Left colon (tissue), 2 donors: ENCODE data around the gene LTB. TPM values are rescaled to one million over a fixed set of nuclear protein-coding genes. Genes with fewer than 3 reads are reported as not detected.

Experiments
- ATAC-seq: fragments of 200-7000 bp; cut with Tn5 transposase; one replicate; pipeline ENCODE4 v1.9.1; 2020; ENCODE audit warnings: mild to moderate bottlenecking, moderate library complexity
- DNase-seq, 2 donors: peaks; one replicate each; pipeline ENCODE4 v3.0.0-alpha.2; 2020
- intact Hi-C, 2 donors: fragments of 100-400 bp; cut with DNase I in 1 of 2; cut with micrococcal nuclease in 1 of 2; formaldehyde crosslinking; loops; one replicate each; pipeline versions ENCODE4 v1.11.2 to v1.14.0; 2022; cut with DNase I, micrococcal nuclease
- total RNA-seq, 2 donors: library from RNA; stranded (reverse); fragmentation: NEBNext Ultra II Directional; extraction: Animal tissue kit (Norgen Biotek cat#: 25700); gene quantifications; one replicate each; pipeline ENCODE4 v1.2.1, GENCODE V29; 2021
- donor health status: DM: no; HTN: no; CAD: no.
- donor health status: DM: yes; HTN: yes; CAD: no.

The LTB gene
- total RNA-seq, 2 donors from 2014 or later, result 0.70 to 3.0 TPM

GRCh38 chr6:31579119-31579505 lies 3.1 kb downstream of the LTB start:
- ATAC-seq (no peak), DNase-seq (no peak)
- intact Hi-C loops, result no loop called here

- DNase-seq (no peak), ATAC-seq (no peak)
- intact Hi-C loops, result no loop called here
Measured at GRCh38 chr6:31578184-31579118, 3.8 kb downstream of the LTB start.

GRCh38 chr6:31577579-31577966 lies 4.7 kb downstream of the LTB start:
- ATAC-seq (no peak), DNase-seq (no peak)
- intact Hi-C loops, result no loop called here

- ATAC-seq (no peak), DNase-seq (no peak)
- intact Hi-C loops, result no loop called here
Measured at GRCh38 chr6:31576897-31577578, 5.2 kb downstream of the LTB start.

- intact Hi-C loops, result no loop called here
- ATAC-seq (no peak), DNase-seq (no peak)
Measured at GRCh38 chr6:31575952-31576685, 6.1 kb downstream of the LTB start.

GRCh38 chr6:31575335-31575901 lies 6.8 kb downstream of the LTB start, which contains the start of gene TNF:
TSS of gene TNF (plus strand) at chr6:31575565. CDS start at chr6:31575742, 177 bp downstream.
- intact Hi-C loops, result no loop called here
- DNase-seq (peak in 1 of 2 donors; percentile 57), ATAC-seq (peak; percentile 73)

GRCh38 chr6:31574106-31575061 lies 7.8 kb downstream of the LTB start:
- intact Hi-C loops, result no loop called here
- DNase-seq, result no peak
- no peak for ATAC-seq

GRCh38 chr6:31573239-31574105 lies 8.8 kb downstream of the LTB start:
- ATAC-seq (no peak), DNase-seq (no peak)
- intact Hi-C loops, result no loop called here

GRCh38 chr6:31572041-31572911 lies 9.9 kb downstream of the LTB start, which contains the start of gene LTA:
TSS of gene LTA (plus strand) at chr6:31572289. CDS start at chr6:31572743, 454 bp downstream.
- peak; percentile 34 for ATAC-seq
- intact Hi-C loops, result no loop called here
- DNase-seq, result no peak

- ATAC-seq (no peak), DNase-seq (no peak)
- intact Hi-C loops, result no loop called here
Measured at GRCh38 chr6:31569861-31570536, 12.2 kb downstream of the LTB start.

GRCh38 chr6:31568537-31568961 lies 13.7 kb downstream of the LTB start:
- intact Hi-C loops, result no loop called here
- ATAC-seq (no peak), DNase-seq (no peak)

GRCh38 chr6:31567531-31568370 lies 14.5 kb downstream of the LTB start:
- ATAC-seq, result no peak
- intact Hi-C loops, result no loop called here
- no peak for DNase-seq

GRCh38 chr6:31560697-31561058 lies 21.5 kb downstream of the LTB start:
- intact Hi-C loops, result no loop called here
- DNase-seq (no peak), ATAC-seq (no peak)

GRCh38 chr6:31559958-31560696 lies 22.1 kb downstream of the LTB start:
- intact Hi-C loops, result no loop called here
- DNase-seq (peak; percentile 51 to 58), ATAC-seq (peak; percentile 34)
